Hepatic stellate cell (primary cell): ENCODE results near the gene ZNF860.

Source experiments
- DNase-seq: peaks from one replicate; pipeline ENCODE4 v3.0.0; 2011; ENCODE audit warnings: low spot score

ZNF860 gene

DNA sequence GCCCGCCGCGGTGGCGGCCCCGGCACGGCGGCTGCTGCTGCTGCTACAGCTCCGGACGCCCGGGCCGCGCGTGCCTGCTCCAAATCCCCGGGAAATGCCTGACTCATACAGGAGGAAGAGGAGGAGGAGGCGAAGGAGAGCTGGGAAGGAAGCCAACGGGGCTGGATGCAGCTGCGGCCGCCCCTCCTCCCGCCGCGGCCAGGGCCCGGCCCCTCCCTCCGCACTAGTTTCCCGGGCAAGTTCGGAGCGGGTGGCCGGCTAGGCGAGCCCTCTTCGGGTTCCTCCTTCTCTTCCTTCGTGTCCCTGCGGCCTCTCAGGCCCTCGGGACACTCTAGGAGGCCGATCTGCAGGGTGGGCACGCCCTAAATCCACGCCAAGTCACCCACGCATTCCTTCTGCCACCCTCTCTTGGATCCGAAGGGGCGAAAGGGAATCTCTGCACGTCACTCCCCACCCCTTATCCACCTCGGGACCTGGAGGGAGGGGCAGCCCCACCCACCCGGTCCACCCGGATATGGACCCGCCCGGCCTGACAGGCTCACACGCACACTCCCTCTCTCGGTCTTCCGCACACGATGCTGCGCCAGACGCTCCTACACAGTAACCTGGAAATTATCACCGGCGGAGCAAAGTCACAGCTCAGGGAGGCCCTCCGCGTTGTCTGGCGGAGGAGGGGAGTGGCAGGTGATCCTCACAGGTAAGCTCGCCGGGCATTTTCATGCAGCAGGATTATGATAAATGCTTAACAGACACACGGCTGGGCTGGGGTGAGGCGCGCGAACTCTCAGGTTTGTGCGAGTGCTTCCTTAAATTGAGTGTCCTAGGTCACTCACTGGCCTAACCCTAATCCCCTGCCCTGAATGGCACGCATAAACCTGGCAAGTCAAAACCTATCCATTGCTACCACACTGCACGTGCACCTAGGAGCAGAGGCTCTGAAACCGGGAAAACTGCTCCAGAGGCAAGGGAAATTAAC is at the start of gene ZNF860, which contains the start of gene OSBPL10:
TSS of gene ZNF860 (plus strand) at position 545 of the 976 bp plus-strand sequence. CDS start 7,330 bp downstream, outside the sequence.
TSS of gene OSBPL10 (minus strand) at position 57 of the 976 bp plus-strand sequence. CDS start 83 bp downstream, outside the sequence.
- DNase-seq = peak; percentile 65

DNA sequence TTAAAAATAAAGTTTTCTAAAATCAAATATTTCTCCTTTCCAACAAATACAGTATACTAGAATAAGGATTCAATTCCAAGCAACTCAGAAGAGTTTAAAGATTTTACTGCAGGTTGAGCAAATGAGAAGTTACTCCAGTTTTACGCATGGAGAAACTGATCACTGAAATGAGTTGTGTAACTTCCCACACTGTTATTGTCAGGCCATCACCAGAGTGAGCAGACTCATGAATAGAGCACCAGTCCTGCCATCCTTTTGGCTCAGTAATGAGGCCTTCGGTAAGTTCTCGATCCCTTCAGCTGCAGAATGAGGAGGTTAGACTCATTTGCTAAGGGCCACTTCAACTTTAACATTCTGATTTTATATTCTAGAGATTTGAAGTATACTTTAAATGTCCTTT is 48.6 kb upstream of the ZNF860 start:
- no peak for DNase-seq

DNA sequence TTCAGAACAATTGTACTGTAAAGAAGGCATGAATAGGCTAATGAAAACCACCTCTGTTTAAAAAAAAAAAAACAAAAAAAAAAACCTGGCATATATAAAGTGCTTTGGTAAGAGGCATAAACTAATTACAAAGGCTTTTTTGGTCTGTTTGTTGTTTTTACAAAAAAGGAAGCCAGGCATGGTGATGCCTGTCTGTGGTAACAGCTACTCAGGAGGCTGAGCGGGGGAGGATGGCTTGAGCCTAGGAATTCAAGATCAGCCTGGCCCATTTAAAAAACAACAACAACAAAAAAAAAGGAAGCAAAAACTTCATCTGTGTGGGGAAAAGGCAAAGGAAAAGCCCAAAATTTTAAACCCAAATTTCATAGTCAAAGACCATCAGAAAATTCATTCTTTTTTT is 47.5 kb upstream of the ZNF860 start:
- no peak for DNase-seq

DNA sequence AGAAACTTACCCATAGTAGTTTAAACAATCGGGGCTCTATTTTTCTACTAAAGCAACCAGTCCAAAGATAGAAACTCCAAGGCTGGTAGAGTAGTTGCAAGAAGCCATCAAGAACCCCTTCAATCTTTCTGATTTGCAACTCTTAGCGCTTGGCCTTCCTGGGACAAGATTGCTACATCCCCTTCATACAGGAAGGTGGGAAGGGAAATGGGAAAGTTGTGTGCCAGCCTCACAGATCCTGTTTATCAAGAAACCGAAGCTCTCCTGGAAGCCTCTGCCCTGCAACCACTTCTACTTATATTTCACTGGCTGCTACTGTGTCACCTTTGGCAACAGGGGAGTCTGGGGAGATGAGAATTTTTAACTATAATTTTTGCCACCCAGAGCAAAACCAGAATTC is 46.7 kb upstream of the ZNF860 start:
- DNase-seq = no peak

DNA sequence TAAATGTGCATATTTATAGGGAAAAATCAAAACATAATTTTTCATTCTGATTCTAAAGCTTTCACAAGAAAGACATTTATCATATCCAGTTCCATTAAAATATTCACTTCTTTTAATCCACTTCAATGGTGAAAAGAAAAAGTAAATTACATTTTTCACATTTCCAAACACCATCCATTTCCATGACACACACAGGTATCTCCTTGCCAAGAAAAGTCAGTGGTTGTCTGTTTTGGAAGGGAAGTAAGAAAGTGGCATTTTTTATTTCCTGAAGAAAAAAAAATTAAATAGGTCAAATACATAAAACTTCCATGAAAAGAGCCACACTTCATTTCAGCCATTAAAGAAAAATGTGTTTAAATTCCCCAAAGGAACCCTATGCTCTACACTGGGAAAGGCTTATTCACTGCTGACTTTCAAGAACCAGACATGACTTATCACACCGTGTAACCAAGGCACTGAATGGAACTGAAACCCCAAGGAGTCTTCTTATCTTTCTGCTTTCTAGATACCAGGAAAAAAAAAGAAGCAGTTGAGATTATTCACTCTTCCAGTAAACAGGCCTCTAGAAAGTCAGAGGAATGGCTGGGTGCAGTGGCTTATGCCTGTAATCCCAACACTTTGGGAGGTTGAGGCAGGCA is 45.0 kb upstream of the ZNF860 start:
- DNase-seq = no peak

DNA sequence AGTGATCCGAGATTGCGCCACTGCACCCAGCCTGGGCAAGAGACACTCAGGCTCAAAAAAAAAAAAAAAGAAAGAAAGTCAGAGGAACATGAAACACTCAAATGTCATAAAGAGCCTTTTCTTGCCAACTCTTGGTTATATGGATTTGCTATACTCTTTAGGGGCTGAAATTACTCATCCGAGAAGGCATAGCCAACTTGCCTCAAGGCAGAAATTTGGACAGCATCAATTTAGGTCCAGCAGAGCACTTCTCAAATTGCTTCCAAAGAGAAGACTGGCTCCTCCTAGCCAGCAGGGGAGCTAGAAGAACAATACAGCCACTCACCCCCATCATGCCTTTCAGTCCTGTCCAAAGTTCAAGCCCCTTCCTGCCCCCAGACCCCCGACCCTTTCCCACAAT is 44.3 kb upstream of the ZNF860 start:
- DNase-seq = no peak

DNA sequence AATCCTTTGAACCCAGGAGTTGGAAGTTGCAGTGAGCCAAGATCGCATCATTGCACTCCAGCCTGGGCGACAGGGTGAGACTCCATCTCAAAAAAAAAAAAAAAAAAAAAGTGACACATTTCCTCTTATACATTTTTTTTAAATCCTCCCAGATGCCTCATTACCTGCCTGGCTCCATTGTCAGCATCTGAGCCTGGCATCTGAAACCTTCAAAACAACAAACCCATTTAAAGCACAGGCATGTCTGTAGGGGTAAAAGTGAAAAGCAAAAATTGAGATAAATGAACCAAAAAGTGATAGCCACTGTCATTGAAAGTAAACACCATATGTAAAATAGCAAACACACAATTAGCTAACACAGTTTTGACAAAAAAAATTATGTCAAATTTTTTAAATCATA is 39.1 kb upstream of the ZNF860 start:
- no peak for DNase-seq

DNA sequence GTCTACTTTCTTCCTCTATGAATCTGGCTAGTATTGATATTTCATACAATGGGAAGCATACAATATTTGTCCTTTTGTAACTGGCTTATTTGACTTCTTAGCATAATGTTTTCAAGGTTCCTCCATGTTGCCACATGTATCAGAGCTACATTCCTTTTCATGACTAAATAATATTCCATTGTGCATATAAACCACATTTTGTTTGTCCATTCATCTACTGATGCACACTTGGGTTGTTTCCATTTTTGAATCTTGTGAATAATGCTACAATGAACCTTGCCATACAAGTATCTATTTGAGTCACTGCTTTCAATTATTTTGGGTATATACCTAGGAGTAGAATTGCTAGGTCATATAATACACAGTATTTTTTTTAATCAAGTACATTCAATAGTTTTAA is 38.5 kb upstream of the ZNF860 start:
- DNase-seq = no peak

DNA sequence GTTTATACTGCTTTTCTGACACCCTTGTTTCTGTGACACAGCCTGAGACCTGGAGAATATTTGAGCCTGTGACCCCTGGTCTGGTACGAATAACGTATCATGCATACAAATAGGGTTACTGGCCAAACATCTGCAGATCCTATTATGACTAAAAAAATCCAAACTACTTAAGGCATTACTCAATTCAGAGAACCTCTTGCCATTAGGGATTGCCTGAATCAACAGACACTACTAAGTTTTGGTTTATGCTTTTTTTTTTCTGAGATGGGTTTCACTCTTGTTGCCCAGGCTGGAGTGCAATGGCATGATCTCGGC is 35.9 kb upstream of the ZNF860 start:
- no peak for DNase-seq

DNA sequence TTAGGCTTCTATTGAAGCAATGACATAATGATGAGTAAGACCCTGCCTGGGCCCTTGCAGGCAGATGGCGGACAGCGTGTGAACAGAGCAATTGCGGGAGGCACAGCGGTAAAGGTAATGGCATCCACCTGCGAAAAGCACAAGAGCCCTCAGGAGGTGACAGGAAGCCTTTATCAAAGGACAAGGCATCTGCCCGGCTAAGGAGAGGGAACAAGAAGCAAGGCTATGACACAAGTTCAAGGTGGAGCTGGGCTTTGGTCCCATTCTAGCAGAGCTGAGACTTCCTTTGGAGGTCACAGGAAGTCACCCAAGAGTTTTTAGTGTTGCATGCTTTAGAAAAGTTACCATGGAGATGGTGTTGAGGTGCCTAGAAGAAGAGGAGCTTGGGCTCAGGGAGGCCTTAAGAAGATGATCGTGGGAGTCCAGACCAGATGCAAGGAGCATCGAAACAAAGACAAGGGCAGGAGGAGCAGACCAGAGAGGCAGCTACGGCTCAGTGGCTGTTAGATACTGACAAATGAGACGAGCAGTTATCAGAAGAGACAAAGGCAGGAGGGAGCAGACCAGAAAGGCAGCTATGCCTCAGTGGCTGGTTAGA is 35.0 kb upstream of the ZNF860 start:
- DNase-seq = no peak

DNA sequence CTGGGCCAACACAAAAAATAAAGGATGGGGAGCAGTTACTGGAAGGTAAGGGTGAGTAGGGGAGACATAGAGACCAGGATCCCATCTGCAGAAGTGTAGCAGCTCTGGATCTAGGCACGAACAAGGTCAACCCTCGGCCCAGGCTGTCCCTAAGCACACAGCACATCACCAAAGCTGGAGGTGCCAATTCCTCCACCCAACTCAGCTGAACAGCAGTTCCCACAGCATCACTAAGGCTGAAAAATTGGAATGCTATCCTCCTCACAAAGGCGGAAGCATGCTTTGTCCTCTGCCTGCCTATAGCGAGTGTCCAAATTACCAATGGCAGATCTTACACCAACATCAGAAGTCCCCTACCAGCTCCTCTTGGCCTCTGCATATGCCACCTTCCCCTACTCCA is 34.4 kb upstream of the ZNF860 start:
- no peak for DNase-seq

DNA sequence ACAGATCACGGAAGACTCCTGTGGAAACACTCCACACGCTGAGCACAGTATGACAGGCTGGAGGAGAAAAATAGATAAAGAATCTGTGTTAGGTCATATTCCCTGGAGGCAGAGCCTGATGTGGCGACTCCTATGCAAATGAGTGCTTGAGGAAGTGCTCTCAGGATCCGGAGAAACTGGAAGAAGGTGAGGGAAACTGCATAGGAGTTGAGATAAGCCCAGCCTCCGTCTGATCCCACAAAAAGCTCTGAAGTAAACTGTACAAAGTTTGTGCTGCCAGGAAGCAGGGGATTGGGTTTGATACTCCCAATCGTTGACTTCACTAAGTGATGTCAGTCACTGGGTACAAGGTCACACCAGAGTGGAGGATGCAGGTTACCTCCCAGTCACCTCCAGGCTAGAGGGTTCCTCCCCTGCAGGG is 33.9 kb upstream of the ZNF860 start:
- DNase-seq = no peak

DNA sequence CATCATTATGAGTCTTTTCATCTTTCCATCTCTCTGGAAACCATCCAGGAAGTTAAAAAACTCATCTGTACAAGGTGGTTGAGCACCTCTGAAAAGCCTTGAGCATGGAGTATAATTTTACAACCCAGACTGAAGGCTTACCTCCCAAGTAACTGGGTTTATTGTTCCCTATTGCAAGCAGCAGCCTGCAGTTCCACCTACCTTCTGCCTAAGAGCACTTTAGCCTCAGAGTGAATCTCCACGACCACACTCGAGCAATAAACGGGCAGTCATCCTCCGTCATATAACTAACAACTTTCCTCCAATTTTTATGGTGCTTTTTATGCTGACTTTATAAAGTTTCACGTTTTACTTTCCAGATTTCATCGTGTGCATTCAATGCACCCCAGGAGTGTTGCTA is 33.3 kb upstream of the ZNF860 start:
- no peak for DNase-seq

DNA sequence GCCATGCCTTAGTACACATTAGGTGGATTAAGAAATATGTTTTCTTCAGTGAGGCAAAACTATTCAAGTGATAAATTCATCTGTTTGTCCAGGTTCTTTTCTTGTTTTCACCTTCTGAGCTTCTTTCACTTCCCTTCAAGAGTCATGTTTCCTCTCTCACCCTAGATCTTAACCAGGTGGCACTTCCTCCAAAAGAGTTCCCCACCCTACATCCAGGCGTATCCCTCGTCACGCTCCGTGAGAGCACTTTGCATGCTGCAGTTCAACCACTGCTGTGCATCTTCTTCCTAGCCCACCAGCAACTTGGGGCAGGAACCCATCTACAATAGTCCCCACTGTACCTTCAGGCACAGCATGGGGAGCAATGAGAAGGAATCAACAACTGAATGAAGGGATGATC is 29.3 kb upstream of the ZNF860 start:
- no peak for DNase-seq

DNA sequence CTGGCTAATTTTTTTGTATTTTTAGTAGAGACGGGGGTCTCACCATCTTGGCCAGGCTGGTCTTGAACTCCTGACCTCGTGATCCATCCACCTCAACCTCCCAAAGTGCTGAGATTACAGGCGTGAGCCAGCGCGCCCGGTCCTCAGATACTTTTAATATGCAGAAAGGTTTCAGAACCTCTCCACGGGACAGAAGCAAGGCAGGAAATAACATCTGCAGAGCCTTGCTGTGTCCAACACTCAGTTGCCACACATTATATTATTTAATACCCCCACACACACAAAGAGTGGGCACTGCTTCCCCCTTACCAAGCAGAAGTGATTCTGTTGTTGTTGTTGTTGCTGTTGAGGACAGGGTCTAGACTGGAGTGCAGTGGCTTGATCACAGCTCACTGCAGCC is 28.5 kb upstream of the ZNF860 start:
- no peak for DNase-seq

DNA sequence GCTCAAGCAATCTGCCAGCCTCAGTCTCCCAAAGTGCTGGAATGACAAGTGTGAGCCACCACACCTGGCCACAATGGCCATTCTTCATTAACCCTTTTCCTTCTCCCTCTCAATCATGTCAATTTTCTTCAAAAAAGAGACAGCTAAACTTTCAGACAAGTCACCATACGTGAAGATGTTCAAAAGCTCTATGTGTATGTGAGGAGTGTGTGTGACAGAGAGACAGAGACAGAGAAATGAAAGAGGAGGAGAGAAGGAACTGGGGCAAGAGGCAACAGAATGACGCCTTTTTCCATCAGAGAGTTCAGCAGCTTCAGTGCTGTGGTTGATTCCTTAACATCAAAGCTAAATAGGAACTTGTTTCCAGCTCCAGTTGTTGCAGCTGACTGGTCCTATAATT is 27.9 kb upstream of the ZNF860 start:
- DNase-seq = no peak

DNA sequence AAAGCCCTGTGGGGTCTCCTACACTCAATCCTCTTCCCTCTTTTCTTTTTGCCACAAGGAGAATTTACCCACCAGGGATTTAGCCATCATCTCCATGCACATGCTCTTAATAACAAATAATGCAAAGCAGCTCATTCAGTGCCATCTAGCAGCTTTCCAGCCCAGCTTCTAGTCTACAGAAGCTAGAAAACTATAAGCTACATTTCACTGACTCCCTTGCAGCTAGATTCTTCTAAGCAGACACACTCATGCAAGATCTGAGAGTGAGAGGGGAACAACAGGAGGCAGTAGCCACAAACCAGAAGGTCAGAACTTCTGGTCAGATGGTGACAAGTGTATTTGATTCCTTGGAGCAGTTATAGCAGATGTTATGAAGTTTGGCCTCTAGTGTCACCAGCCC is 26.0 kb upstream of the ZNF860 start:
- DNase-seq = no peak

DNA sequence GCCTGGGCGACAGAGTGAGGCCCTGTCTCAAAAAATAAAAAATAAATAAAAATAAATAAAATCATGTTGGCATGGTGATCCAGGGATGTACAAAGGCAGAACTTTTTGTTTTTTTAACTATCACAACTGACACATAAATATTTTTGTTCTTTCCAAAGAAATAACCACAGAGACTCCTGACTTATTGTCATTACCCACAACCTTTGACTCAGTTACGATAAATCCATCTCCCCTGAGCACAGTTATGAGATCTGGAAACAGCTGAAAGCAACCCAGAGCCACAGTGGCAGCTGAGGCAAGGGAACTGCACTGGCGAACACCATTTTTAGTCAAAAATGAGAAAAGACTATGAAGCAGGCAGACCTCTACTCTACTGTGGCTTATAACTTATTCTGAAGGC is 24.4 kb upstream of the ZNF860 start:
- no peak for DNase-seq

DNA sequence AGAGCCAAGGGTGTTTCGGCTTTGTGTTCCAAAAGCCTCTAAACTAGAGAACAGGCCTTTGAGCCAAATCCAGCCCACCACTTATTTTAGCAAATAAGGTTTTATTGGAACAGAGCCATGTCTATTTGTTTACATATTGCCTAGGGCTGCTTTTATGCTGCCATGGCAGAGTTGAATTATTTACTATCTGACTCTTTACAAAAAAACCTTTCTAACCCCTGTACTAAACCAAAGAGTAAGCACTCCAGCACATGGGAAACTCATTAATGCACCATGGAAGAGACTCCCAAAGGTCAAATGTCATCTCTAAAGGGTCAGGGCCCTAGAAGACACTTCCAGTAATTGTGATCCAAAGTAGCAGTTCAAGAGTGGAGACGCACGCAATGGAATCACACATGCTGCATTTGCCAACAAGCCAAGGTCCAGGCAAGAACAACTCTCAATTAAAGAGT is 22.8 kb upstream of the ZNF860 start:
- DNase-seq = no peak

DNA sequence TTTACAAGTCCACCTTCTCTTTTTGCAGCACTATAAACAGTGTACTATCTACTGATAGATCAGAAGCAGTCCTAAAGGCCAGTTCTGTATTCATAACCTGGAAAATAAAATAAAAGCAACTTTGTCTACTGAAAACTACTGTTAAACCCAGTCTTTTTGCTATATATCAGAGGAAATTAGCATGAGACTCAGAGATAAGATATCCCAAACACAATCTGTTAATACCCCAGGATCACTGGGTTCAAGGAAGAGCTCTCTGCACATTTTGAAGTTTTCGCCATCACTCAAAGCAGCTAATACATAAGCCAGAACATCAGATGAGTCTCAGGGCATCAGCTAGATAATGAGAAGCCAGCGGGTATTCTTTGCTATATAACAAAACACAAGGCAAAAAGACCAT is 22.3 kb upstream of the ZNF860 start:
- no peak for DNase-seq

DNA sequence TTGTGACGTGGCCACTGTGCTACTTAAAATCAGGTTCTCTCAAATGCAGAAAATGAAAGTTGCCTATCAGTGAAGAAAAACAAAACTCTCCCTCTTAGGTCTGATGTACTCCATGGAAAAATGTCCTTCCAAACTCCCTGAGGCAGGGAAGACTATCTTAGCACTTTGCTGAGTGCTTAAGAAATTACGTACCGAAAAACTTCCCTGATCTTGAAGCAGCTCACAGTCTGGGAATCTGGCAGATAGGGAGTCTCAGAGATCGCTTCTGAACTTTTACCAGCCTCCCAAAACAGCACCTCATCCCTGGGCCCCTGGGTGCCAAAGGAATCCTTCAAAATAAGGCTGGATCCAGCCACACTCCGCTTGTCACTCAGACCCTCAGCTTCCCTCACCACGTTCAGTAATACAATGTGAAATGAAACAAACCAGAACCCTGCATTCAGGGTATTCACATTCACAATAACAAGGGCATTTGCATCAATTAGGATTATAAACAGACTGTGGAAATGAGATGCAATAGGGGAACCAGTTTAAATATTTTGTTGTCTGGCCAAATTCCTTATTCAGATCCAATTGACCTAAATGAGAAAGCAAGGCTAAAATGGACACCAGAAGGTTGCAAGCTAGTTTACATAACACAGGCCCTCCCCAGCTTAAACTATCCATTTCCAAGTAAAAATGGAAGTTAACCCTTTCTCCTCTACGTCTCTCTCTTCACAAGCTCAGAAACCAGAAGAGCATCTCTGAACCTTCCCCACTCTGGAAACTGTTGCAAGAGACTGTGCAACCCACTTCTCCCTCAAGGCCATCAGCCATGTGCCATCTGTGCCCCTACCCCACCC is 21.4 kb upstream of the ZNF860 start:
- no peak for DNase-seq

DNA sequence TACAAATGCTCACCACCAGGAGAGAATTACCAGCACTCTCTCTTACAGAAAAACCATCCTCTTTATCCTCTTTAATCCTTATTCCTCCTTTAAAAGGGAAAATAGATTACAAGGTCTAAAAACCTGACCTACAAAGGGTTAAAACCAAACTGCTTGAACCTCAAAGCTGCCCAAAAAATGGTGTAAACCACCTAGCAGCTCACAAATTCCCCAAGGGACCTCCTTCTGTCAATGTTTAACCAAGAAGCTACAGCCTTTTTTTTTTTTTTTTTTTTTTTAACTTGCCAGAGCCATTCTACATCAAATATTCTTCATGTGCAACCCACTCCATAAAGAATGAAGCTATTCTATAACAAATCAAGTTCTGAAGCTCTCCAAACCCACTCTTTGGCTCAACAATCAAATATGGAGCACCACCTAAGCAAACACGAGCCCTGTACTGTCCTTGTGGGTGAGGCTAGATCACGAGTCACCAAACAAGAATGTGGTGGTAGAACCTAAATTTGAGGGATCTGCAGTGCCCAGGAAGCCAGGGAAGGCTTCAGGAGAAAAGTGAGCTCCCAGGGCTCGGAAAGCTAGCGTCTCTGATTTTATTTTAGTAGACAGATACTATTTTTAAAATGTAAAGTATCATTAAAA is 20.6 kb upstream of the ZNF860 start:
- no peak for DNase-seq
